Psoas muscle (tissue), 8 donors: Measurements from ENCODE around the gene TMEM175. TPM values are rescaled to one million over a fixed set of nuclear protein-coding genes. Genes with fewer than 3 reads are reported as not detected.

Experiments
- ATAC-seq, 4 donors: fragments of 200-7000 bp; cut with Tn5 transposase; one replicate each; pipeline ENCODE4 v1.9.1; 2020; ENCODE audit warnings: moderate library complexity in 3 of 4, mild to moderate bottlenecking in 2 of 4
- DNase-seq, 2 donors: peaks; one replicate each; pipeline ENCODE4 v3.0.0-alpha.2; 2020
- H3K27ac ChIP-seq: fragments of 200-600 bp; one replicate; pipeline ENCODE4 v1.8.0; 2022
- H3K27me3 ChIP-seq, 3 donors: fragments of 200-600 bp in 1 of 3; one replicate each; pipeline versions ENCODE4 v1.6.1 to v1.8.0; 2013 to 2022; ENCODE audit warnings: low read length in 2 of 3, mild to moderate bottlenecking in 2 of 3, moderate library complexity in 1 of 3; ENCODE audit not compliant: insufficient read depth in 3 of 3
- H3K36me3 ChIP-seq, 2 donors: fragments of 200-600 bp in 1 of 2; one replicate each; pipeline versions ENCODE4 v1.6.1 to v1.8.0; 2013 to 2022; ENCODE audit warnings: low read depth in 1 of 2, mild to moderate bottlenecking in 1 of 2, moderate library complexity in 1 of 2; ENCODE audit not compliant: insufficient read depth in 1 of 2
- H3K4me1 ChIP-seq: fragments of 200-600 bp; one replicate; pipeline ENCODE4 v1.8.0; 2022
- H3K4me3 ChIP-seq: fragments of 200-600 bp; one replicate; pipeline ENCODE4 v1.8.0; 2022; ENCODE audit warnings: mild to moderate bottlenecking
- H3K9me3 ChIP-seq: fragments of 200-600 bp; one replicate; pipeline ENCODE4 v1.8.0; 2022
- WGBS, 3 donors: extraction: QIAGEN DNeasy Blood & Tissue Kit; methylation state at CpG; one replicate each; pipeline versions ENCODE4 v1.1.6 to v1.1.7; 2013; 5-methylcytosine and 5-hydroxymethylcytosine counted together
- intact Hi-C, 2 donors: fragments of 100-400 bp; cut with DNase I; formaldehyde crosslinking; loops; one replicate each; pipeline versions ENCODE4 v1.11.0 to v1.14.2; 2022
- polyA plus RNA-seq, 3 donors: library from polyadenylated mRNA; stranded (reverse); fragments of 200-250 nt; gene quantifications; one replicate each; pipeline ENCODE4 v1.2.3, GENCODE V29; 2013
- total RNA-seq, 4 donors: library from RNA; stranded (reverse); fragmentation: NEBNext Ultra II Directional in 2 of 4; extraction: Animal tissue kit (Norgen Biotek cat#: 25700) in 2 of 4; gene quantifications; one replicate each; pipeline versions ENCODE4 v1.2.1 to v1.2.4, GENCODE V29; 2021 to 2023
- TF ChIP-seq, protein P1 (sequence below): fragments of 200-600 bp; IDR thresholded peaks from one replicate; pipeline ENCODE4 v1.8.0; 2022; ENCODE audit warnings: antibody characterized with exemption
- donor health status: healthy with polysubstance abuse.
- donor health status: DM: no; HTN: no; CAD: no; lungs with moderate emphysema.
- donor health status: Bipolar disorder and iron deficiency.
- donor health status: healthy.
- donor health status: DM: yes; HTN: yes; CAD: no.
- donor health status: DM: no; HTN: no; CAD: no.
- donor health status: DM: no; HTN: no; CAD: no.
- donor health status: DM: yes; HTN: yes; CAD: no.

TMEM175 gene
- total and polyA plus RNA-seq, 7 donors = 8.7 to 23.9 (median 14.3) TPM

DNA sequence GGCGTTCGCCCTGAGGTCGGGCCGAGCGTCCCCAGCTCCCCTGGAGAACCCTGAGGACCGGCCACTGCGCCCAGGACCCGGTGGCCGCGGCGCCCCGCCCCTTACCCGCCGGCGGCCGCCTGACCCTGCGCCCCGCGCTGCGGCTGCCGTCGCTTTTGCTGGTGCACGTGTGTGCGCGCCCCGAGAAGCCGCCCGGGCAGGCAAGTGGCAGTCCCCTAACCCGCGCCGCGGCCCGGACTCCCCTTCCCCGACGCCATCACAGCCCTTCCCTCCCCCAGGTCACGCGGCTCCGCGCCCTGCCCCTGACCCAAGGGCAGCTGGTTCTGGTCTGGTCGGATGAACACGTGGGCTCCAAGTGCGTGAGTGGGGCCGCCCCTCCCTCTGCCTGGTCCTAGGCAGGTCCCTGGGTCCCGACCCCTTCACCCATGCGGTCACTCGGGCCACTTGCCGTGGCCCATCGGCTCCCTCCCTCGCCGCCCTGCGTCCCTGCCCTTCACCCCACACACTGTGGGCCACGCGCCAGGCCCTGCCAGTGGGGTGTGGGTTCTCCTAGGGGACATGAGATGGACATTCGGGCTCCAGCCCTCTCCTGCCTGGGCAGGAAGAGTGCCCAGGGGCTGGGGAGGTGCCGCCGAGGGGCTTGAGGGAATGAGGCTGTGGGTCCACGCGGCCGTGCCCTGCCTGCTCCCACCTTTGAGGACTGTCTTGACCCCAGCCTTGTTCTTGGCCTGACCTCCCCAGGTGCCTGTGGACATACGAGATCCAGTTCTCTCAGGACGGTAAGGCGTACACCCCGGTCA is 71.2 kb downstream of the TMEM175 start:
- no peak for DNase-seq
- Histone ChIP-seq H3K4me1 (peaks cover 7% of the 10 kb centered on the region), H3K9me3 (no peaks in the 10 kb centered on the region), H3K27ac (no peak overlapping the region), H3K36me3 (no peaks in the 10 kb centered on the region), H3K27me3 (peaks cover 0 to 90% (median 42%) of the 10 kb centered on the region in 3 donors), H3K4me3 (no peak overlapping the region)
- 23 to 45% (median 35%) methylated on average over 24 to 63 of the region's 63 CpGs for WGBS, 3 donors
- intact Hi-C loops = no loop called here
- no peak for ATAC-seq
- TF ChIP-seq, protein P1, sequence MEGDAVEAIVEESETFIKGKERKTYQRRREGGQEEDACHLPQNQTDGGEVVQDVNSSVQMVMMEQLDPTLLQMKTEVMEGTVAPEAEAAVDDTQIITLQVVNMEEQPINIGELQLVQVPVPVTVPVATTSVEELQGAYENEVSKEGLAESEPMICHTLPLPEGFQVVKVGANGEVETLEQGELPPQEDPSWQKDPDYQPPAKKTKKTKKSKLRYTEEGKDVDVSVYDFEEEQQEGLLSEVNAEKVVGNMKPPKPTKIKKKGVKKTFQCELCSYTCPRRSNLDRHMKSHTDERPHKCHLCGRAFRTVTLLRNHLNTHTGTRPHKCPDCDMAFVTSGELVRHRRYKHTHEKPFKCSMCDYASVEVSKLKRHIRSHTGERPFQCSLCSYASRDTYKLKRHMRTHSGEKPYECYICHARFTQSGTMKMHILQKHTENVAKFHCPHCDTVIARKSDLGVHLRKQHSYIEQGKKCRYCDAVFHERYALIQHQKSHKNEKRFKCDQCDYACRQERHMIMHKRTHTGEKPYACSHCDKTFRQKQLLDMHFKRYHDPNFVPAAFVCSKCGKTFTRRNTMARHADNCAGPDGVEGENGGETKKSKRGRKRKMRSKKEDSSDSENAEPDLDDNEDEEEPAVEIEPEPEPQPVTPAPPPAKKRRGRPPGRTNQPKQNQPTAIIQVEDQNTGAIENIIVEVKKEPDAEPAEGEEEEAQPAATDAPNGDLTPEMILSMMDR = no peak

DNA sequence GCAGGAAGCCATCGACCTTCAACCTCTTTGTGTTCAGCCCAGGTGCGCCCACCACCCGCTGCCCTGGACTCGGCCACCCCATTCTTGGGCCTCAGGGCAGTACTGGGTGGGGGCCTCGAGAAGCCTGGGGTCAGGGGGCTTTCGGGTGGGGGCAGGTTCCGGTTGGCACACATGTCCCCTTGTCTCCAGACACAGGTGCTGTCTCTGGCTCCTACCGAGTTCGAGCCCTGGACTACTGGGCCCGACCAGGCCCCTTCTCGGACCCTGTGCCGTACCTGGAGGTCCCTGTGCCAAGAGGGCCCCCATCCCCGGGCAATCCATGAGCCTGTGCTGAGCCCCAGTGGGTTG is 71.8 kb downstream of the TMEM175 start:
- peaks cover 11% of the 10 kb centered on the region for H3K4me1 ChIP-seq
- peaks cover 0 to 84% (median 40%) of the 10 kb centered on the region in 3 donors for H3K27me3 ChIP-seq
- DNase-seq = no peak
- no peak for ATAC-seq
- no peak overlapping the region for H3K27ac ChIP-seq
- H3K36me3 ChIP-seq = no peaks in the 10 kb centered on the region
- no peak overlapping the region for H3K4me3 ChIP-seq
- H3K9me3 ChIP-seq = no peaks in the 10 kb centered on the region
- intact Hi-C loops = no loop called here
- TF ChIP-seq, protein P1 = no peak
- 83 to 87% (median 85%) methylated on average over 12 to 13 of the region's 13 CpGs for WGBS, 3 donors

DNA sequence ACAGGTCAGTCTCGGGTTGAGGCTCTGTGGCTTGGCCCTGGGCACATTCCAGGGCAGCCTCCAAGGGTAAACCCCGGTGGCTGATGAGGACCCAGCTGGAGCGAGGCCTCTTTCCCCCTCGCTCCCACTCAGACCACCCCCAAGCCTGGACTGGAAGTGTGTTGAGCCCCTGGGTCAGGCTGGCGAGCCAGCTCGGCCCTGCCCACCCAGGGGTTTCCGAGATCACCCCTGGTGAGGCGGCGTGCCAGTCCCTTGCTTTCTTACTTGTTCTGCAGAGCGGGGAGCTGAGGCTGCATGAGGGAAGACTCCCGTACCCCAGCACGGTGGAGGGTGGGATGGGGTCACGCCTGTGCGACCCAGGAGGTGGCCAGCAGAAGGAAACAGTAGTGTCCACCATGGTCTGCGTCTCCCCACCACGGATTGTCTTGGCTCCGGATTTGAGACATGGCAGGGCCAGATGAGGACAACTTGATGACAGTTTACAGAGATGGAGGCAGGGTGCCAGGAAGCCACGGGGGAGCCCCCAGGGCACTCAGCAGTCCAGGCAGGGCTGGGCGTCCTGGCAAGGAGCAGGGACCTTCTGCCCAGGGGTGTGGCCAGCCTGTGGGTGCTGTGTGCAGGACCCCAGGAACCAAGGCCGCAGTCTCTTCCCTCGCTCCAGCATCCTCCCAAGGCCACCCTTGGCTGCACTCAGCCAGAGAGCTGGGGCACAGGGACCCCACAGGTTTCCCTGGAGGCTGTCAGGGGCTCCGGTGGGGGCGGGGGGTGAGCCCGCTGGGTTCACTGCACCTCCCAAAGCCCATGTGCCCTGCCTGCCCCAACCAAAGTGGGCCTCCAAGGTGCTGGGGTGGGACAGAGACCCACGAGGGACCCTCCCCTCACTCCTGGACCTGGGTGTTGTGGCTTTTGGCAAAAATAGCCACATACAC is 72.6 kb downstream of the TMEM175 start:
- TF ChIP-seq, protein P1 = no peak
- ATAC-seq (no peak), DNase-seq (no peak)

DNA sequence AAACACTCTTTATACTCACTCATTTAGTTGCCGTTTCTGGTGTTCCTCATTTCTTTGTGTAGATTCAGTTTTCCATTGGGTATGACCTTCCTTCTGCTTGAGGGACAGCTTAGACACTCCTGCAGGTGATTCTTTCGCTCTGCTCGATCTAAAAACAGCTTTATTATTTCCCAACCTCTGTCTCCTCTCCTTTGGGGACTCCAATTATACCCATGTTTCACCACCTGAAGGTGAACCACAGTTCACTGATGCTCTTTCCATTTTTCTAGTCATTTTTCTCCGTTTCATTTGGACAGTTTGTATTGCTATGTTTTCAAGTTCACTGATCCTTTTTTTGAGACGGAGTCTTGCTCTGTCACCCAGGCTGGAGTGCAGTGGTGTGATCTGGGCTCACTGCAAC is 74.6 kb downstream of the TMEM175 start:
- Histone ChIP-seq H3K4me1 (peaks cover 24% of the 10 kb centered on the region), H3K9me3 (no peaks in the 10 kb centered on the region), H3K4me3 (no peak overlapping the region), H3K36me3 (no peaks in the 10 kb centered on the region), H3K27me3 (peaks cover 0 to 56% (median 21%) of the 10 kb centered on the region in 3 donors), H3K27ac (no peak overlapping the region)
- 81 to 87% (median 86%) methylated on average over 5 of the region's 5 CpGs for WGBS, 3 donors
- intact Hi-C loops = no loop called here
- TF ChIP-seq, protein P1 = no peak
- ATAC-seq (no peak), DNase-seq (no peak)

More for the DNA sequence above, 72.6 kb downstream of the TMEM175 start:
- H3K36me3 ChIP-seq = no peaks in the 10 kb centered on the region
- peaks cover 0 to 76% (median 37%) of the 10 kb centered on the region in 3 donors for H3K27me3 ChIP-seq
- 64 to 66% (median 64%) methylated on average over 25 of the region's 25 CpGs for WGBS, 3 donors
- no peak overlapping the region for H3K27ac ChIP-seq
- intact Hi-C loops = no loop called here
- H3K4me3 ChIP-seq = no peak overlapping the region
- H3K9me3 ChIP-seq = no peaks in the 10 kb centered on the region
- peaks cover 13% of the 10 kb centered on the region for H3K4me1 ChIP-seq

Other genes with a start within 250 kb of the TMEM175 start
- gene SLC49A3, start 243.3 kb upstream of the TMEM175 start, total RNA-seq = 1 to 10 TPM; 1.7 to 3.1 (median 3.0) TPM
- 1 to 10 TPM; 1.6 to 3.7 (median 1.9) TPM for gene SLC49A3, start 243.3 kb upstream of the TMEM175 start, polyA plus RNA-seq
- 10 to 100 TPM; 13.0 to 18.6 (median 15.3) TPM for gene PCGF3, start 226.6 kb upstream of the TMEM175 start, total RNA-seq
- gene PCGF3, start 226.6 kb upstream of the TMEM175 start, polyA plus RNA-seq = 10 to 100 TPM; 10.9 to 19.2 (median 11.3) TPM
- gene CPLX1, start 106.3 kb upstream of the TMEM175 start, total RNA-seq = 1 to 10 TPM; 1.3 to 1.6 (median 1.5) TPM
- 1 to 10 TPM in 1 of 3 donors, under 1 TPM in 2; 0.44 to 2.3 (median 0.66) TPM for gene CPLX1, start 106.3 kb upstream of the TMEM175 start, polyA plus RNA-seq
- 10 to 100 TPM; 20.9 to 46.7 (median 29.9) TPM for gene GAK, start 144 bp upstream of the TMEM175 start, total RNA-seq
- gene GAK, start 144 bp upstream of the TMEM175 start, polyA plus RNA-seq = 10 to 100 TPM; 25.7 to 55.8 (median 38.7) TPM
- 1 to 10 TPM; 2.8 to 3.9 (median 3.5) TPM for gene DGKQ, start 41.1 kb downstream of the TMEM175 start, total RNA-seq
- 1 to 10 TPM; 2.2 to 2.5 (median 2.4) TPM for gene DGKQ, start 41.1 kb downstream of the TMEM175 start, polyA plus RNA-seq
- gene IDUA, start 54.6 kb downstream of the TMEM175 start, total RNA-seq = 1 to 10 TPM; 5.1 to 6.0 (median 5.7) TPM
- 1 to 10 TPM; 1.3 to 3.1 (median 1.9) TPM for gene IDUA, start 54.6 kb downstream of the TMEM175 start, polyA plus RNA-seq
- under 1 TPM in 1 of 4 donors, not detected in 3; 0.12 TPM for gene SLC26A1, start 60.9 kb downstream of the TMEM175 start, total RNA-seq
- gene SLC26A1, start 60.9 kb downstream of the TMEM175 start, polyA plus RNA-seq = under 1 TPM; 0.06 to 0.36 (median 0.18) TPM
- gene FGFRL1, start 79.2 kb downstream of the TMEM175 start, total RNA-seq = 10 to 100 TPM; 14.4 to 18.6 (median 16.9) TPM
- 10 to 100 TPM in 2 of 3 donors, 1 to 10 TPM in 1; 9.8 to 41.2 (median 12.8) TPM for gene FGFRL1, start 79.2 kb downstream of the TMEM175 start, polyA plus RNA-seq
- gene RNF212, start 181.1 kb downstream of the TMEM175 start, total RNA-seq = 1 to 10 TPM in 1 of 4 donors, under 1 TPM in 3; 0.42 to 1.5 (median 0.69) TPM
- under 1 TPM; 0.03 to 0.38 (median 0.31) TPM for gene RNF212, start 181.1 kb downstream of the TMEM175 start, polyA plus RNA-seq
- 10 to 100 TPM in 1 of 4 donors, 1 to 10 TPM in 3; 6.8 to 18.5 (median 8.0) TPM for gene SPON2, start 240.1 kb downstream of the TMEM175 start, total RNA-seq
- gene SPON2, start 240.1 kb downstream of the TMEM175 start, polyA plus RNA-seq = 1 to 10 TPM; 4.1 to 6.4 (median 6.2) TPM